GM19468 (cell line): ENCODE data around the gene HOXD3.

Source experiments
- ATAC-seq: cut with Tn5 transposase; IDR thresholded peaks from one replicate; pipeline ENCODE4 v1.9.1; 2021; ENCODE audit warnings: mild to moderate bottlenecking, moderate library complexity, moderate number of reproducible peaks; ENCODE audit not compliant: unreplicated experiment; ENCODE audit errors: extremely low read depth

The HOXD3 gene

DNA sequence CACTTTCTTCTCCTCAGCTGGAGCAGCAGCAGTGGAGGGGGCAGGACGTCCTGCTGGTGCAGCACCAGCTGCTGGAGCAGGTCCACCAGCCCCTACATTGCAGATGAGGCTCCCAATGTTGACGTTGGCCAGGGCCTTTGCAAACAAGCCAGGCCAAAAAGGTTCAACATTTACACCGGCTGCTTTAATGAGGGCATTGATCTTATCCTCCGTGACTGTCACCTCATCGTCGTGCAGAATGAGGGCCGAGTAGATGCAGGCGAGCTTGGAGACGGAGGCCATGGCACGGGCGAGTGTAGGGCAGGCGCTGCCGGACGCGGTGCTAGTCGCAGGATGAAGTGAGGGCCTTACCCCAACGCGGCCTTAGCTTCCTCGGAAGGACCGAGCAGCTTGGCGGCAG, 43.9 kb downstream of the HOXD3 start:
- no peak for ATAC-seq

DNA sequence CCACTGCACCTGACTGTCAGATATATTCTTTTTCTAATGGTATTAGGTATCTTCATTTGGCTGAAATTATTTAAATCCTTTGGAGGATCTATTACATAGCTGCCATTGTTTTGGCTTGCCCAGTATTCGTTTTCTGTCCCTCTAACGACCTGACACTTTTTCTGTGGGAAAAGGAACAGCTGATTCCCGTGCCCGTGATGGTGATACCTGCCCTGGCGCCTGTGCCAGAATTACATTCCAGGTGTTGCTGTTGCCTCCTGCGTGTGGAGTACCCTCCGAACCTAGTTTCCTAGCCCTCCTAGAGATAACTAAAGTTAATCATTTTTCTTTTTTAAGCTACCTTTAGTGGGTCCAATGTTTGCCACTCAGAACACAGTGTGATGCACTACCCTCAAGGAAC, 45.4 kb downstream of the HOXD3 start:
- ATAC-seq: no peak

DNA sequence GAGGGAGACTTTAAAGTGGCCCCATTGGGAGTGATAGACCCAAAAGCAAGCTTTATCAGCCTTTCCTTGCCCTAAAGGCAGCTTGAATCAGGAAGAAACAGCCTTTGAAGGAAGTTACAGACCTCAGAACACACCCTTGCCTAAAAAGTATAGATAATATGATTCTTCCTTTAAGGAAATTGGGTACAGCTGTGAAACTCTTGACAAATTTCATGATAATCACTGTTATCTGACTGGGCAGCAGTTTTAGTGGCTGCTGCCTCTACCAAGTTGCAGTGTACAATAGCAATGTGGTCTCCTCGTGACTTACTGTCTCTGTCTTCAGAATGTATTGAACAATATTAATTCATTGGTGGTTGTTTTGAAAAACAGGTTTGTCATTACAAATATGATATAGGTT, 48.0 kb downstream of the HOXD3 start:
- no peak for ATAC-seq

DNA sequence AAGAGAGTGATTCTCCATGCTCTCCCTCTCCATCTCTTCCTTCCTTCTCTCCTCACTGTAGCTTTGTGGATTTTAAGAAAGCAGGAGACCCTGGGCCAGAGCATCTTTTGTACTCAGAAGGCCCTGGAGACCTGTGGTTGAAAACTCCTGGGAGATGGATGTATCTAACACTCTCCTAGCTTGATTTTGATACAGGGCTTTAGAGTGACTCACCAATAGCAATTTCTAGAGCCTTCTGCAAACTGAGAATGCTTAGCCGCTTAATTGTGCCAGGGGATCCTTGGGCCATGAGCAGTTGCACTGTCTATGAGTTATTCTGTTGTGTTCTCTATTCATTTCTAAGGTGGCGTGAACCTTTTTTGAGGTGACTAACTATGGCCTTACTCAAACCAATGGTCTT, 49.0 kb downstream of the HOXD3 start:
- ATAC-seq: no peak

DNA sequence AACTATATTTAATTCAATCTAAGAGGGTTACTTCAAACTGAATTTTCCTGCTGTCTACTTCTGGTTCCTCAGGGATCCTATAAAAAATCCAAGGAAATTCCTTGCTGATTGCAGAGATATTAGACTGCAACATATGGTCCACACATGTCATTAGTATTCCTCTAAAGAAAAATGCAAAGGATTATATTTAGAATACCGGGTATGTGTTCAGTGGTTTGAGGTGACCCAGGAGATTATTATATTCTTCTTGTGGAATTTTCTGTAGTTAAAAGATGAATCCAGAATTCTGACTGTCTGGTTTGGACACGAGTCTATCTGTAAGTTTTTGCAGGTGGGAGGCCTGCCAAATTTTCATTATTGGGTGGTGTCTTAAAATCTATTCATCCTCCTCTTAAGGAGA, 49.6 kb downstream of the HOXD3 start:
- no peak for ATAC-seq

DNA sequence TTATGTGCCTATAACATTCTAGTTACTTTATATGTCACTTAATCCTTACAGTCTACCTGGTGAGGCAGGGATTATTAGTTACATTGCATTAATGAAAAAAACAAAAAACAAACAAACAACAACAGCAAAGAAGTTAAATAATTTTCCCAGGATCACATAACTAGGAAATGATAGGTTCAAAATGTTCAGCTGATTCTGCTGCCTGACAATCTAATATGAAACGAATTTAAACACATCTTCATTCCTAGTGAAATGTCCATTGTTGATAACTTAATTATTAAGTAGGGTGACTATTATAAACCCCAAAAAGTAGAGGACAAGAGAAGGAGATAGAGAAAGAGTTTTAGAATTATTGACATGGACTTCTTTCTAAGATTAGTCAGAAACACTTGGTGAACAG, 54.0 kb downstream of the HOXD3 start:
- ATAC-seq: no peak

DNA sequence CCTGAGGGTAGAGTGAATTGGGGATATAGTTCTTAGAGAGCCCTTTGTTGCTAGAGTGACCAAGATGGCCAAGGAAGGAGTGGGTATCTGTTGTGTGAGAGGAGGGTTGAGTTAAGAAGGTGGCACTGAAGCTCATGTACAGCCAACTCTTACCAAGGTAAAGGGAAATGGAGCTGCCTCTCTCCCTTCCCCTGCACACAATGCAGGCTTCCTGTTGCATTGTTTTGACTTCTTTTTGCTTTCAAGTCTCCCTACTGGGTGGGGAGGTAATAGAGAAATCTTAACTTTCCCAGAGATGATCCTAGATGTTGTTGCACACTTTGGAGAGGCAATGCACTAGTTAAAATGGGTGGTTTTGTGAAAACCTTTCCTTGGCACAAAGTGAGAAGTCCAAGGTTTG, 55.2 kb downstream of the HOXD3 start:
- ATAC-seq: no peak

DNA sequence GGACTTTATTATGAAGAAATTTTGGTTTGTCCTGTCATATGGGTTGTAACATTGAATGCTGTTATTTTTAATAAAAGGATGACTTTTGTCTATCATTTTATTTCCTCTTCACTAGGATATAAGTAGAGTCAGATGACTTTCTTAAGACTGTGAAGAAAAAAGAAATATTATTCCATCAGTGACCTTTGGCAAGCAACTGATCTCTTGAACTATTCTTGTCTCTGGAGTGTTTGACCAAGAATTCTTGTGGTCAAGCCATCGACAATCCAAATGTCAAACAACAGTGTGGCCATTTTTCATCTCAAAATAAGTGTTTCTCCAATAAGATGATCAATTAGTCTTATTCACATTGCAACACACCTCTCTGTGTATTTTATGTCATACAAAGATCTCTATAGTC, 56.3 kb downstream of the HOXD3 start:
- ATAC-seq: no peak
